Esophagus muscularis mucosa (tissue), 4 donors: Measurements from ENCODE around the gene NKAIN4.

ENCODE experiments used
- CTCF ChIP-seq, 3 experiments: fragments of 200-600 bp in 2 of 3; fragments of 450-650 bp in 1 of 3; sonication (generic) in 2 of 3; IDR thresholded peaks; one replicate each; pipeline ENCODE4 v1.5.1; 2017 to 2019; ENCODE audit warnings: antibody characterized with exemption in 3 of 3, mild to moderate bottlenecking in 2 of 3, moderate library complexity in 1 of 3
- EP300 ChIP-seq: sonication (generic); formaldehyde crosslinking; IDR thresholded peaks from one replicate; pipeline ENCODE4 v1.6.1; 2017; ENCODE audit warnings: antibody characterized with exemption
- POLR2A ChIP-seq: fragments of 450-650 bp; IDR thresholded peaks from one replicate; pipeline ENCODE4 v1.6.1; 2017; ENCODE audit warnings: antibody characterized with exemption, moderate library complexity, mild to moderate bottlenecking, low read depth

- TF ChIP-seq CTCF (IDR thresholded peaks at IDR 0.05) (no peak), POLR2A (no peak), EP300 (no peak)
Observed at GRCh38 chr20:63204362-63204761, 49.9 kb downstream of the NKAIN4 start.
